Epithelial cell of prostate (primary cell): ENCODE results near the gene LSR.

Experiments used
- DNase-seq: peaks from one replicate; pipeline ENCODE4 v3.0.0-alpha.2; 2011; ENCODE audit warnings: low read depth, low spot score
- H3K27ac ChIP-seq: fragments of 450-650 bp; 2 replicates; pipeline ENCODE4 v1.5.1; 2017; ENCODE audit warnings: mild to moderate bottlenecking

The LSR gene

GRCh38 chr19:35314031-35314430, 65.2 kb downstream of the LSR start:
- no peak overlapping the region for H3K27ac ChIP-seq
- no peak for DNase-seq

DNA sequence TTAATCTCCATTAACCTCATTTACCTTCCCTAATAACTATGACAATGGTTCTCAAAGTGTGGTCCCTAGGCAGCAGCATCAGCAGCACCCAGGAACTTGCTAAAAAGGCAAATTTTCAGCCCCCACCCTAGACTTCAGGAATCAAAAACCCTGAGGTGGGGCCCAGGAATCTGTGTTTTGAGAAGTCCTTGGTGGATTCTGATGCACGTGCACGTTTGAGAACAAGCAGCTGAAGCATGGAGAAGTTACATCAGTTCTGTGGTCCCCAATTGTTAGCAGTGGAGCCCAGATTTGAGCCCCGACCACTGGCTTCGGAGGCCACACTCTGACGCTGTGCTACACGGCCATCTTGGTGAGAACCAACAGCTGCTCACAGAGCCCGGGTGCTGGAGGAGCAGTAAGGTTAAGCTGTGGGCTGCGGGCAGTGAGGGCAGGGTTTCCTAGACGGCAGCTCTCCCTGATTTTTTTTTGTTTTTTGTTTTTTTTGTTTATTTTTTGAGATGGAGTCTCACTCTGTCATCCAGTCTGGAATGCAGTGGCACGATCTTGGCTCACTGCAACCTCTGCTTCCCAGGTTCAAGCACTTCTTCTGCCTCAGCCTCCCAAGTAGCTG, 66.2 kb downstream of the LSR start:
- no peak for DNase-seq
- H3K27ac ChIP-seq, result no peak overlapping the region

- H3K27ac ChIP-seq, result no peak overlapping the region
- no peak for DNase-seq
These were observed 67.1 kb downstream of the LSR start for GRCh38 chr19:35315883-35316282.

GRCh38 chr19:35316560-35316959, 67.8 kb downstream of the LSR start:
- no peak for DNase-seq
- H3K27ac ChIP-seq, result no peak overlapping the region
